RCC 7860 (cell line): ENCODE data around the gene FUNDC2.

Experiments used
- DNase-seq: peaks from one replicate; pipeline ENCODE4 v3.0.0-alpha.2; 2015; ENCODE audit warnings: low spot score
- FAIRE-seq: peaks from 2 replicates; lab custom pipeline; 2012; peaks lifted over from hg19 to GRCh38; lab: Jason Lieb, UNC

Gene FUNDC2

GRCh38 chrX:155068165-155068564, 41.5 kb downstream of the FUNDC2 start:
- DNase-seq (peak; percentile 67), FAIRE-seq (peak; percentile 91)

- no peak for FAIRE-seq
- no peak for DNase-seq
Measured at GRCh38 chrX:155069414-155069813, 42.8 kb downstream of the FUNDC2 start.

GRCh38 chrX:155070038-155070437, 43.4 kb downstream of the FUNDC2 start:
- FAIRE-seq (no peak), DNase-seq (no peak)

- DNase-seq = no peak
Measured at GRCh38 chrX:155070663-155070974, 44.0 kb downstream of the FUNDC2 start.

GRCh38 chrX:155070975-155071693, 44.5 kb downstream of the FUNDC2 start, which contains the start of the genes BRCC3, CMC4 and MTCP1:
TSS of gene BRCC3 (plus strand) at chrX:155071508. CDS start at chrX:155071528, 20 bp downstream.
TSS of gene CMC4 (minus strand) at chrX:155071136. CDS start at chrX:155064023, 7,113 bp downstream.
TSS of gene MTCP1 (minus strand) at chrX:155071136. CDS start at chrX:155066010, 5,126 bp downstream.
- FAIRE-seq (no peak), DNase-seq (peak; percentile 69)

More at GRCh38 chrX:155070663-155070974, 44.0 kb downstream of the FUNDC2 start:
- FAIRE-seq = no peak

- FAIRE-seq = no peak
- no peak for DNase-seq
Measured at GRCh38 chrX:155071694-155072280, 45.1 kb downstream of the FUNDC2 start.

GRCh38 chrX:155086202-155086840, 59.7 kb downstream of the FUNDC2 start:
- DNase-seq (no peak), FAIRE-seq (no peak)

GRCh38 chrX:155086961-155087735, 60.5 kb downstream of the FUNDC2 start:
- no peak for DNase-seq
- no peak for FAIRE-seq

GRCh38 chrX:155094468-155095061, 67.9 kb downstream of the FUNDC2 start:
- no peak for FAIRE-seq
- no peak for DNase-seq

GRCh38 chrX:155105919-155106318, 79.3 kb downstream of the FUNDC2 start:
- FAIRE-seq (no peak), DNase-seq (no peak)

- DNase-seq (no peak), FAIRE-seq (no peak)
Measured at GRCh38 chrX:155108427-155108826, 81.8 kb downstream of the FUNDC2 start.
